SIG-M5 (cell line): ENCODE results near the gene SMIM10L2A.
"Not testable (repeated sequence)": the region's sequence is repeated elsewhere in the genome, so short reads cannot be mapped to it uniquely, and the experiment has no call there.

Source experiments
- DNase-seq: peaks from one replicate; lab custom pipeline; 2025; lab: John Stamatoyannopoulos, UW

SMIM10L2A gene

DNA sequence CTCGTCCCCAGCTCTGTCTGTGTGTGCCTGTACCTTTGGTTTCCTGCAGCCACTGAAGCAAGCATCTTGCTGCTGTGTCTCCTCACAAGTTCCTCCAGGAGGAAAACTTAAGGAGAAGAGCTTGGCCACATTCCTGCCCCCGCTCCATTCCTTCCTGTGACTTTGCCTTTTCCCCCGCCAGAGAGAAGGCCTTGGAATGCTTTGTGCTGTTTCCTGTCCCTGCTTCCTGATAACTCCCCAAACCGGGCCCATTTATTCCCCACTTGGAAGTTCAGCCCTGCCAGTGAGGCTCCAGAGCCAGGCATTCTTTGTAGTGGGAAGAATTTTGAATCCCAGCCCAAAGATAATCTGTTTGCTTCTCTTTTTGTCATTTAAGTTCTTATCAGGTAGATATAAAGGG, 33.1 kb downstream of the SMIM10L2A start:
- no peak for DNase-seq

DNA sequence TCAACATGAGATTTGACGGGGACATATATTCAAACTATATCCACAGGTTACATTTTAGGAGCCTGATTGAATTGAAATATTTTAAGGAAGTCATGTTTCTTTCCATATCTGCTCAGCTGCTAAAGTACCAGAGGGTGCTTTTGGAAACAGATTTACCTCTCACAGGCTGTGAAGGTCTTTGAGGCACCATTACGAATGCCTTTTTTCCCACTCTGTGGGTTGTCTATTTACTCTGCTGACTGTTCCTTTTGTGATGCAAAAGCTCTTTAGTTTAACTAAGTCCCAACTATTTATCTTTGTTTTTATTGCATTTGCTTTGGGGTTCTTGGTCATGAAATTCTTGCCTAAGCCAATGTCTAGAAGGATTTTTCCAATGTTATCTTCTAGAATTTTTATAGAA, 40.0 kb downstream of the SMIM10L2A start:
- not testable (repeated sequence) for DNase-seq

DNA sequence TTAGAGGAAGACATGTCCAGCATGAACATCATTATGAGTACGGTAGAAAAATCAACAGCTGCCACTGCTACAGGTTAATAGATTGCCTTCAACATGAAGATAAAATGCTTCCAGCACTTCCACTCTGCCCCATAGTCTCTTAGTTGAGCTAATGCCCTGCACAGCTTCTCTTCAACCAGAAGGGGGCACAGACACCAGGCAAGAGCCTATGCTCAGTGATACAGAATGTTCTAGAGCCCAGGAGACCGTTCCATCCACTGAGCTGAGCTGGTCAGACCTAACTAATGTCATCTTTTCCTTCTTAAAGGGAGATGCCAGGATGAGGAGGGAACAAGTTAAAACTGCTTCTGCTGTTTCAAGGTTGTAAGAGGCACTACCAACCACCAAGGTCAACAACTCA, 42.2 kb downstream of the SMIM10L2A start:
- DNase-seq: no peak

DNA sequence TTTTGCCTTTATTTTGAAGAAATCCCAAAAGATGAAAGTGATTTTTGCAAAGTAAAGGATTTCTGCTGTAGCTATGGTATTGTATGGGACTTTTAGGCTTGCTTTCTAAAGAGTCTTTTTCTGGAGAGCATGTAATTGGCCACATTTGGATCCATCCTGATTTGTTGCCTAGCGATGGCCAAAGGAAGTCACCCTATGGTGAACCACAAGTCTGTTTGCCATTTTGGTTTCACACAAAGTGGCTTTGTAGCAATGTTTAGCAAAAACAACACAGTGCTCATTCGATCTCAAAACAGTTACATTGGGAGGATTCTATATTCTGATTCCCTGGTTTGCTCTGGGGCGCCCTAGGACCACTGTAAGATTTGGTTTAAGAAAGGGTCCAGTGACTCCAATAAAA, 54.6 kb downstream of the SMIM10L2A start:
- DNase-seq: no peak

DNA sequence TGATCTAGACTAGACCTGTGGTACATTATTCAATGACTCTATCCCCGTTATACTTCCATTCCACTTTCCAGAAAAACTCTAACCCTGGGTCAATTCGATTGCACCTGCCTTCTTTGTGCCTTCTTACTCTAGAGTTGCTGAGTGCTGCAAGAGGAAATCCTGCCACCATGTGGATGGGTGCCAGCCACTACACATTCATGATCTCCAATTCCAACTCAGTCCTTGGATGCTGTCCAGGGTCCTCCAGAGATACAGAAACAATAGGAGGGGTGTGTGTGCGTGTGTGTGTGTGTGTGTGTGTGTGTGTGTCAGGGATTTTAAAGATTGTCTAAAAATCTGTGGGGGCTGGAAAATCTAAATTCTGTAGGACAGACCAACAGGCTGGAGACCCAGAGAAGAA, 55.8 kb downstream of the SMIM10L2A start:
- no peak for DNase-seq
